ENCODE data around the gene SLC25A33. TPM values are rescaled to one million over a fixed set of nuclear protein-coding genes. Genes with fewer than 3 reads are reported as not detected.

SLC25A33 gene
- total RNA-seq, 4 donors from 2014 or later: 1.0 to 6.1 (median 3.3) TPM

DNA sequence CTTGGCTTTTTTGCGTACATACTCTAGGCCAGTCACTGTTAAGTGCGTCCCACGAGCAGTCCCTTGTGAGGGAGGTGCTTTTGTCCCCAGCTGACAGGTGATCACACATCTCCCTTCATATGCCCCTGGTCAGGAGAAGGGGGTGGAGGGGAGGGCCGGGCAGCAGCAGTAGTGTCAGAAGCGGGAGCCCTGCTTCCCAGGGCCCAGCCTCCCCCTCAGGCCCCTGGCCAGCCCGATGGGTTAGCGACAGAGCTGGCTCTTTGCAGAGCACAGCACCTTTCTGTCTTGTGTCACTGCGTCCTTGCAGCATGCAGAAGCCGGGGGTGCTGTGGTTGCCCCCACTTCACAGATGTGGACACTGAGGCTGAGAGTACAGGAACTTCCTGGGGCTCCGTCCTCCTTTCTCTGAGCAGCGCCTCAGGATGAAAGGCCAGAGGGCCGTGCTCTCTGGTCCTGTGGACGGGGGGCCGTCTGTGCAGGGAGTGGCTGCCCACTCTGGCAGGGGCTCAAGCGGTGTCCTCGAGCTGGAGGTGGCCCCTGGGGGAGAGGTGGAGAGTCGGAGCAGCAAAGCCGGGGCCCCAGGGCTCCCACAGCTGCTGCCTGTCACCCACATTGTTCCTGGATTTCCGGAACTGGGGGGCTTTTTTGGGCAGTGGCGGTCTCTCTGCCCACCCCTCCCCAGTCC is 55.3 kb downstream of the SLC25A33 start:
- Histone ChIP-seq H3K9me3 (no peaks in the 10 kb centered on the region), H3K4me1 (peaks cover 0 to 6% of the 10 kb centered on the region in 2 donors), H3K27me3 (no peaks in the 10 kb centered on the region), H3K36me3 (no peaks in the 10 kb centered on the region), H3K4me3 (no peak overlapping the region), H3K27ac (no peak overlapping the region)
- no peak for TF ChIP-seq POLR2A (IDR thresholded peaks at IDR 0.05)
- TF ChIP-seq, protein P1, sequence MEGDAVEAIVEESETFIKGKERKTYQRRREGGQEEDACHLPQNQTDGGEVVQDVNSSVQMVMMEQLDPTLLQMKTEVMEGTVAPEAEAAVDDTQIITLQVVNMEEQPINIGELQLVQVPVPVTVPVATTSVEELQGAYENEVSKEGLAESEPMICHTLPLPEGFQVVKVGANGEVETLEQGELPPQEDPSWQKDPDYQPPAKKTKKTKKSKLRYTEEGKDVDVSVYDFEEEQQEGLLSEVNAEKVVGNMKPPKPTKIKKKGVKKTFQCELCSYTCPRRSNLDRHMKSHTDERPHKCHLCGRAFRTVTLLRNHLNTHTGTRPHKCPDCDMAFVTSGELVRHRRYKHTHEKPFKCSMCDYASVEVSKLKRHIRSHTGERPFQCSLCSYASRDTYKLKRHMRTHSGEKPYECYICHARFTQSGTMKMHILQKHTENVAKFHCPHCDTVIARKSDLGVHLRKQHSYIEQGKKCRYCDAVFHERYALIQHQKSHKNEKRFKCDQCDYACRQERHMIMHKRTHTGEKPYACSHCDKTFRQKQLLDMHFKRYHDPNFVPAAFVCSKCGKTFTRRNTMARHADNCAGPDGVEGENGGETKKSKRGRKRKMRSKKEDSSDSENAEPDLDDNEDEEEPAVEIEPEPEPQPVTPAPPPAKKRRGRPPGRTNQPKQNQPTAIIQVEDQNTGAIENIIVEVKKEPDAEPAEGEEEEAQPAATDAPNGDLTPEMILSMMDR (IDR thresholded peaks at IDR 0.05): no peak
- intact Hi-C loops (cut with DNase I; ENCODE audit: low total_unique reads): no loop called here
- no peak for DNase-seq

DNA sequence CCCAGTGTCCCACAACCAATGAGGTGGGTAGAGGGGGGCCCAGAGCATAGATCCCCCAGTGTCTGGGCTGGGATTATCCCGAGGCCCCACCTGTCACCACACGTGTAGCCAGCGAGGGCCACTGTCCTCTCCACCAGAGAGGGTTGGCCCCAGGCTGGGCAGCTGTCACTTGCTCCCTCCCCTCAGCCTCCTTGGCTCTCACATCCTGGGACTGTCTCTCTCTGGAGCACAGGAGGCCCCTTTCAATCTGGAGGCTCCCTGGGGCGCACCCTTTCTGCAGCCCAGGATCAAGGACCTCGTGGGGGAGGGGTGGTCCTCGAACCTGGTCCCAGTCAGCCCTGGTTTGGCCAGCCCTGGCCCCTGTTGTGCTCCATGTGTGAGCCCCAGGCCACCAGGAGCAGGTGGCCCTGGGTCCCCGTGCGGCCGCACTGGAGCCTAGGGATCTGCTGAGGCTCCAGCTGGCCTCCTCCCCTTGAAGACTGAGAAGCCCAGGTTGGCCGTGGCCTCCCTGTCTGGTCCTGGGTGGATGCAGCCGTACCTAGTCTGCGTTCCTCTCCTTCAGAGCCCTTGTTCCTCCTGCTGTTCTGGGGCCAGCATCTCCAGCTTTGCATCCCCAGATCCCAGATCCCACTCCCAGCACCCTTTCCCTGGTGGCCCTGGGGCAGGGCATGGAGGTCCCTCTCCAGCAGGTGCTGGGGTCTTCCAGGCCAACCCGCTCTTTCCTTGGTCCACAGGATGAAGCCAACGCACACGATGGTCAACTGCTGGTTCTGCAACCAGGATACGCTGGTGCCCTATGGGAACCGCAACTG is 56.1 kb downstream of the SLC25A33 start:
- H3K36me3 ChIP-seq: no peaks in the 10 kb centered on the region
- peaks cover 0 to 6% of the 10 kb centered on the region in 2 donors for H3K4me1 ChIP-seq
- H3K27me3 ChIP-seq: no peaks in the 10 kb centered on the region
- H3K27ac ChIP-seq: no peak overlapping the region
- TF ChIP-seq, protein P1 (IDR thresholded peaks at IDR 0.05): no peak
- TF ChIP-seq POLR2A (IDR thresholded peaks at IDR 0.05): no peak
- no peak overlapping the region for H3K4me3 ChIP-seq
- no peak for DNase-seq
- H3K9me3 ChIP-seq: no peaks in the 10 kb centered on the region
- intact Hi-C loops (cut with DNase I; ENCODE audit: low total_unique reads): no loop called here

DNA sequence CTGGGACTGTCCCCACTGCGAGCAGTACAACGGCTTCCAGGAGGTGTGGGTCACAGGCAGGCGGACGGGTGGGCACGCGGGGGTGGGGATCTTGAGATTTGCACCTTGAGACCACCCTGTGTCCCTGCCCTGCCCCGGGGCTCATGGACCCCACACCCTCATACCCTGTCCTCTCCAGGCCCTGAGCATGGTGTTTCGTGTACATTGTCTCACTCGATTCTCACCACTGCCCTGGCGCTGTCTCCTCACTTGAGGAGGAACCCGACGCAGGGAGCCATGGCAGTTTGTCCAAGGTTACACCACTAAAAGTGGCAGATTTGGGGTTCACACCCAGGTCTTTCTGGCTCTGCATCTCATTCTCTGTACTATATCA is 56.7 kb downstream of the SLC25A33 start:
- Histone ChIP-seq H3K27ac (no peak overlapping the region), H3K36me3 (no peaks in the 10 kb centered on the region), H3K27me3 (no peaks in the 10 kb centered on the region), H3K4me3 (no peak overlapping the region), H3K4me1 (peaks cover 0 to 6% of the 10 kb centered on the region in 2 donors), H3K9me3 (no peaks in the 10 kb centered on the region)
- intact Hi-C loops (cut with DNase I; ENCODE audit: low total_unique reads): no loop called here
- DNase-seq: no peak
- TF ChIP-seq POLR2A (IDR thresholded peaks at IDR 0.05): no peak
- TF ChIP-seq, protein P1 (IDR thresholded peaks at IDR 0.05): no peak

DNA sequence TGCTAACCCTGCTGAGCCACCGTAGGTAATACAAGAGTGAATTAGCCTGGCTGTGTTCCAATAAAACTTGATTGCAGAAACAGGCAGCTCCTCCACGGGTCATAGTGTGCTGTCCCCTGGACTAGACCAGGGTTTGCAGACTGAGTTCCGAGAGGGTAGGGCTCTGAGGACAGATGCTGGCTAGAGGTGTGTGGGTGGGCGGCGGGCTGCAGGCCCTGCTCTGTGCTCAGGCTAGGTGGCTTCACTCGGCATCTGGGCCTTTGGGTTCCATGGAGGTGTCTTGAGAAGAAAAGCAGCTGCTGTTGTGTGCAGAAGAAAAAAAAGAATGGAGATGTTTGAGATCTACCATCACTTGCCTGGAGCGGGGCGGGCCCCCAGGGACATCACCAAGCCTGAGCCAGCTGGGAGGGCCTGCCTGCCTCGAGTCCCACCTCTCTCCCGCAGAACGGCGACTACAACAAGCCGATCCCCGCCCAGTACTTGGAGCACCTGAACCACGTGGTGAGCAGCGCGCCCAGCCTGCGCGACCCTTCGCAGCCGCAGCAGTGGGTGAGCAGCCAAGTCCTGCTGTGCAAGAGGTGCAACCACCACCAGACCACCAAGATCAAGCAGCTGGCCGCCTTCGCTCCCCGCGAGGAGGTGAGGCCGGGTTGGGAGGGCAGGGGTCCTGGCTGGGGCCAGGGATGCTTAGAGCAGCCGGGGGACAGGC is 57.3 kb downstream of the SLC25A33 start:
- H3K27me3 ChIP-seq: no peaks in the 10 kb centered on the region
- no peak overlapping the region for H3K27ac ChIP-seq
- DNase-seq: no peak
- no peaks in the 10 kb centered on the region for H3K9me3 ChIP-seq
- no peaks in the 10 kb centered on the region for H3K36me3 ChIP-seq
- H3K4me3 ChIP-seq: no peak overlapping the region
- intact Hi-C loops (cut with DNase I; ENCODE audit: low total_unique reads): no loop called here
- H3K4me1 ChIP-seq: peaks cover 0 to 6% of the 10 kb centered on the region in 2 donors
- TF ChIP-seq POLR2A (IDR thresholded peaks at IDR 0.05): no peak
- TF ChIP-seq, protein P1 (IDR thresholded peaks at IDR 0.05): no peak

Measured in uterus (tissue), 4 donors.